ENCODE data around the gene STK32B.
"Not testable (repeated sequence)": the region's sequence is repeated elsewhere in the genome, so short reads cannot be mapped to it uniquely, and the experiment has no call there.

STK32B gene

DNA sequence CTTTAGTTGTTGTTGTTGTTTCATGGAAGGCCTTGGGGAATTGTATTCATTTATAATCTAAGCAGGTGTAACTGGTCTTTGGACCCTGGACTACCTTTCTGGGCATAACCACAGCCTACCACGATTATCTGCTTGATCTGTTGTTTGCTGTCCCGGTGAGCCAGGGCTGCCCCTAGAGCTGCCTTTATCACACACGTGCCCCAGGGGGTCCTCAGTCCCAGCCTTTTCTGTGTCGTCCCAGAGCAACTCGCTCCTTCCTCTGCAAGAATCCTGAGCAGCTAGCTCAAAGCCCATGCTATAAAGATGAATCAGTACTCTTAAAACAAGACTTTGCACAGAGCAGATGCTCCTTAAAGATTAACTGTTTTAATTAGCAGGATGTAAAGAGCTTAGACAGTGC, 383.9 kb downstream of the STK32B start:
- DNase-seq (ENCODE audit: low read depth, low spot score), result no peak
- H3K4me3 ChIP-seq (ENCODE audit: low read length), result no peak overlapping the region

GRCh38 chr4:5435823-5436222, 384.5 kb downstream of the STK32B start:
- H3K4me3 ChIP-seq (ENCODE audit: low read length), result no peak overlapping the region
- no peak for DNase-seq (ENCODE audit: low read depth, low spot score)

- H3K4me3 ChIP-seq (ENCODE audit: low read length); DNase-seq (ENCODE audit: low read depth, low spot score): not testable (repeated sequence)
Observed at GRCh38 chr4:5443976-5444802, 392.9 kb downstream of the STK32B start.

- no peak for DNase-seq (ENCODE audit: low read depth, low spot score)
- H3K4me3 ChIP-seq (ENCODE audit: low read length), result no peak overlapping the region
Observed at GRCh38 chr4:5444918-5445517, 393.7 kb downstream of the STK32B start.

DNA sequence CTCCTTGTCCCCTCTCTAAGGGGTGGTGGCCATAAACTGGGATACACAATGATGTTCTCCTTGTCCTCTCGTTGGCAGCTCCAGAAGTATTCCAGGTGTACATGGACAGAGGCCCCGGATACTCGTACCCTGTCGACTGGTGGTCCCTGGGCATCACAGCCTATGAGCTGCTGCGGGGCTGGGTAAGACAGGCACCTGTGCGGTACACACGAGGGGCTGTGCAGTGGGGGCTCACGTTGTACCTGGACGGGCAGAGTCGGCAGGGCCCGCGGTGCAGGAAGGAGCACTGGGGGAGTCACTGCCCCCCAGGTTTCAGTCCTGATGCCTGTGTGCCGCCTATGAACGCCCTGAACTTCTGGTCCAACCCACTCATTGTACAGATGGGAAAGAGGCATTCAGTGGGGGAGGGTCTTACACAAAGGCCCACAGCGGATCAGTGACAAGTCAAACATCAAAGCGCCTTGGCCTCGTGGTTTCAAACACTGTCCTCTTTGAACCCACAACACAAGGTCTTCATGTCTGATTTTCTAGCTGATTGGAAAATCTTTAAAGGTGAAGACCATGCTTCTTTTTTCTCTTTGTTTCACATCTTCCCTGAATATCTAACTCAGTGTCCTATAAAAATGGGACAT, 395.4 kb downstream of the STK32B start:
- no peak for DNase-seq (ENCODE audit: low read depth, low spot score)
- H3K4me3 ChIP-seq (ENCODE audit: low read length), result no peak overlapping the region

GRCh38 chr4:5447755-5448154, 396.5 kb downstream of the STK32B start:
- no peak for DNase-seq (ENCODE audit: low read depth, low spot score)
- no peak overlapping the region for H3K4me3 ChIP-seq (ENCODE audit: low read length)

DNA sequence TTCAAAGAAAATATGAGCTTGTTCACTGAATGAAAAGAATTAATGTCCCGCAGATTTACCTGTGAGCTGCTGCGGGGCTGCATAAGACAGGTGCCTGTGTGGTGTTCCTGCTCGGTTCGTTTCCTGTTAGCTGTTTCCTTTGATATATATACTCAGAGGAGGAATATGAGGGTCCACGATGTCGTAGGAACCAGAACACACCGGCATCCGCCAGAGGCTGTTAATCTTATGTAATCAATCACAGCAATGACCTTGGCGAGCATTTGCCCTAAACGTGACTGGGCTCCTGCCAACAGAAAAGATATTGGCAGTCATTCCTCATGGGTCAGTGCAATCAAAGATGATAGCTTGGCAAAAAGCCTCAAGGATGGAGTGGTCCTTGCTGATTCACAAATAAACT, 396.9 kb downstream of the STK32B start:
- H3K4me3 ChIP-seq (ENCODE audit: low read length), result no peak overlapping the region
- no peak for DNase-seq (ENCODE audit: low read depth, low spot score)

DNA sequence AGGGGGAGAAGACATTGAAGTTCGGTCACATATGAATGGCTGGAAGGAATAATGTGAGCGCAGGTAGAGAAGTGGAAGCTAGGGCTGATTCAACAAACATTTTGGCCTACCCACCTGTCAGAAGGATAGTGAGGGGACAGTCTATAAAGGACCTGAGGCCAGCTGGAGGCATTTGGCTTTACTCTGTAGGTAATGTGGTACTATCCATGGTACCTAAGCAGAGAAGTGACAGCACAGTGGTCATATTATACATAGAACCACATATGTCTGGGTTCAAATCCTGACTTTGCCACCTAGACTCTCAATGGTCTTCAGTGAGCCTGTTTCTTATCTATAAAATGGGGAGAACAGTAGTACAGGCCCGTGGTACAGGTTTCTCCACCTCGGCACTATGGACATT, 400.0 kb downstream of the STK32B start:
- DNase-seq (ENCODE audit: low read depth, low spot score), result no peak
- H3K4me3 ChIP-seq (ENCODE audit: low read length), result no peak overlapping the region

DNA sequence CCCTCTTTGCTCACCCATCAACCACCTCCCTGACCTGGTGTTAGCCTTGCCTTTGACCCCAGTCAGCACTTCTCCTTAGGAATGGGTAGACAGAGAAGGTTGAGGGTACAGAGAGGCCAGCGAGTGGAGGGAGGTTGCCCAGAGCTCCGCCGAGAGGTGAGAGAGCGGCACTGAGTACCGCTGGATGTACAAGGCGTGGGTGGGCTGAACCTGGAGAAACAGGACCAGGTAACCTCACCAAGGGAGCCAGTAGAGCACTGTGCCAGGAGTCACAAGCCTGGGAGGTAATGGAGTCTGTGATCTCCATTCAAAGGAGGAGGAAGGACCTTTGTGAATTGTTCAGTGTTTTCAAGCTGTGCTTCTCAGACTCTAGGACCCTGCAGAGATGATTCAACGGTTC, 400.9 kb downstream of the STK32B start:
- H3K4me3 ChIP-seq (ENCODE audit: low read length), result no peak overlapping the region
- no peak for DNase-seq (ENCODE audit: low read depth, low spot score)

- no peak for DNase-seq (ENCODE audit: low read depth, low spot score)
- no peak overlapping the region for H3K4me3 ChIP-seq (ENCODE audit: low read length)
Observed at GRCh38 chr4:5455003-5455585, 403.8 kb downstream of the STK32B start.

- DNase-seq (ENCODE audit: low read depth, low spot score), result no peak
- H3K4me3 ChIP-seq (ENCODE audit: low read length), result no peak overlapping the region
Observed at GRCh38 chr4:5456296-5456845, 405.1 kb downstream of the STK32B start.

GRCh38 chr4:5458676-5459075, 407.4 kb downstream of the STK32B start:
- no peak for DNase-seq (ENCODE audit: low read depth, low spot score)
- H3K4me3 ChIP-seq (ENCODE audit: low read length), result no peak overlapping the region

DNA sequence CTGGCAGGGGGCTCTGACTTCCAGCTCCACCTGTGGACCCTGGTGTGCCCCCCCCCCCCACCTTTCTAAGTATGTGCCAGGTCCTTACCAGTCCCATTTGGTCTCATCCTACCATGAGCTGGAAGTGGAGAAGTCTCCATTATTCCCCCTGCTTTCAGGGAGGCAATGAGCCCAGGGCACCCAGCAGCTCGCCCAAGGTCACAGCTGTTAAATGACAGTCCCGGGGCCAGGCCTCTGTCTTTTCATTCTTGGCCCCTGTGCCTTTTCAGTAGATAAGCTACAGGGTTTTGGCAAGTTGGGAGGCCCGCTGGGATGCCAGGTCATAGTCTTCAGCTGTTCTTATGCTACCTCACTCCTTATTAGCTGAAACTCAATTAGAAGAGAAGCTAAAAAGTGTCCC, 408.0 kb downstream of the STK32B start:
- no peak for DNase-seq (ENCODE audit: low read depth, low spot score)
- no peak overlapping the region for H3K4me3 ChIP-seq (ENCODE audit: low read length)

GRCh38 chr4:5460106-5460801, 409.0 kb downstream of the STK32B start:
- no peak overlapping the region for H3K4me3 ChIP-seq (ENCODE audit: low read length)
- peak; percentile 9 for DNase-seq (ENCODE audit: low read depth, low spot score)

DNA sequence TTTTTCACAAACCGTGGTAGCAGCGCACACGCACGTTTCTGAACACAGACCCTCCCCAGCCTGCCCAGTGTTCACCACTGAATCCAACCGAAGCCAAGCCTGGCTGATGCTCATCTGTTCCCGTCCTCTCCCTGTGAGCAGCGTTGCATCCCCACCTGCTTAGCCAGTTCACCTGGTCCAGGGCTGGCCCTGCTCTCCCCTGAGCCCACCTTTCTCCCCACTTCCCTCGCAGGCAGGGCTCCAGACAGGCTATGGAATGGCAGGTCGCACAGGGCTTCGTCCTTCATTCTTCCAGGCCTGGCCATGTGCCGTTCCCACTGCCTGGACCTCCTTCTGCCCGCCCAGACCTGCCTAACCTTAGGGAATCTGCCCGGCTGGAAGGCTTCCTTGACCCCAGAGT, 410.2 kb downstream of the STK32B start:
- no peak overlapping the region for H3K4me3 ChIP-seq (ENCODE audit: low read length)
- no peak for DNase-seq (ENCODE audit: low read depth, low spot score)

- H3K4me3 ChIP-seq (ENCODE audit: low read length), result no peak overlapping the region
- DNase-seq (ENCODE audit: low read depth, low spot score), result no peak
Observed at GRCh38 chr4:5462254-5462835, 411.1 kb downstream of the STK32B start.

DNA sequence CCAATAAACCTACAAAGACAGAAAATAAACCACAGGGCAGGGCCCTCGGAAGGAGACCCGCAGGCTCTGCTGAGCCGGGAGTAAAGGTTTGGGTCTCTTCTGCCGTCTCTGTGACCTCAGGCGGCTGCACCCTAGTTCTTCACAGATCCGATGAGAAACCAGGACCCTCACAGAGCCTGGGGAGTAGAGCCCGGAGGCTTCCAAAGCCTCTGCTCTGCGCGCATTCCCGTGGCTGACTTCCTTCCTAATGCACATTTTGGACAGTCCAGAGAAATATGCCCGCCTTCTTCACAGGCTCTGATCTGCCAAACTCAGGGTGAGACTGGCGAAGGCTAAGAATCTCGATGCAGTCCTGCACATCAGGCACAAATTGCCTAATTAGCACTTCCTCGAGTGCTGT, 411.6 kb downstream of the STK32B start:
- no peak for DNase-seq (ENCODE audit: low read depth, low spot score)

DNA sequence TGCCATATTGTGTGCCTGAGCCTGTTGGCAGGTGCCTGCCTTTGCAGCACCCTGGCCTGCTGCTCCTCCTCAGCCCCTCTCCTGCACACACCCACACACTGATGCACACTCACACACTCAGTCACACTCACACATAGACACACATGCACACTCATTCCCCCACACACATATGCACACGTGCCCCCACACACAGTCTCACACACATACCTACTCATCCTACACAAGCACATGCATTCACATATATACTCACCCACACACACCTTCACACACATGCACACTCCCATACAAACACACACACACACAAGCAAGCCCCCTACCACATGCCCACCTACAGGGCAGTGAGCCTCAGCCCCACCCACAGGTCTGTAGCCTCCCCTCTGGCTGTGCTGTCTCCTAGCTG, 412.1 kb downstream of the STK32B start:
- no peak overlapping the region for H3K4me3 ChIP-seq (ENCODE audit: low read length)
- DNase-seq (ENCODE audit: low read depth, low spot score), result no peak

More for the DNA sequence above, 411.6 kb downstream of the STK32B start:
- no peak overlapping the region for H3K4me3 ChIP-seq (ENCODE audit: low read length)
